H9 (cell line): ENCODE results near the gene MGP. TPM values are rescaled to one million over a fixed set of nuclear protein-coding genes. Genes with fewer than 3 reads are reported as not detected.

ENCODE experiments used
- DNase-seq: peaks from one replicate; pipeline ENCODE4 v3.0.0-alpha.2; 2017
- H2AFZ ChIP-seq: one replicate; pipeline ENCODE4 v1.6.1; 2013; ENCODE audit warnings: mild to moderate bottlenecking, low read length, control low read depth, moderate library complexity
- H2AK5ac ChIP-seq: 2 replicates; pipeline ENCODE4 v1.6.1; 2013; ENCODE audit warnings: low read length, control low read depth, mixed read lengths; ENCODE audit not compliant: insufficient read length
- H2BK120ac ChIP-seq: one replicate; pipeline ENCODE4 v1.6.1; 2013; ENCODE audit warnings: low read depth, mild to moderate bottlenecking, low read length, control low read depth, inconsistent platforms; ENCODE audit not compliant: poor library complexity, severe bottlenecking
- H2BK12ac ChIP-seq: 2 replicates; pipeline ENCODE4 v1.6.1; 2013; ENCODE audit warnings: low read length, control low read depth, mixed read lengths, low read depth; ENCODE audit not compliant: insufficient read length
- H2BK15ac ChIP-seq: 2 replicates; pipeline ENCODE4 v1.6.1; 2013; ENCODE audit warnings: low read depth, low read length, control low read depth
- H2BK20ac ChIP-seq: one replicate; pipeline ENCODE4 v1.6.1; 2013; ENCODE audit warnings: low read depth, mild to moderate bottlenecking, low read length, control low read depth, inconsistent platforms; ENCODE audit not compliant: poor library complexity, severe bottlenecking
- H2BK5ac ChIP-seq: 2 replicates; pipeline ENCODE4 v1.6.1; 2013; ENCODE audit warnings: low read length, control low read depth, mixed read lengths; ENCODE audit not compliant: insufficient read length
- H3K14ac ChIP-seq: 2 replicates; pipeline ENCODE4 v1.6.1; 2013; ENCODE audit warnings: low read length, control low read depth; ENCODE audit not compliant: insufficient read depth
- H3K18ac ChIP-seq: 2 replicates; pipeline ENCODE4 v1.6.1; 2013; ENCODE audit warnings: low read depth, mild to moderate bottlenecking, mixed read lengths, low read length, control low read depth; ENCODE audit not compliant: insufficient read length
- H3K23ac ChIP-seq: 2 replicates; pipeline ENCODE4 v1.6.1; 2013; ENCODE audit warnings: low read length, control low read depth, mixed read lengths, low read depth; ENCODE audit not compliant: insufficient read length
- H3K23me2 ChIP-seq: 2 replicates; pipeline ENCODE4 v1.6.1; 2013; ENCODE audit warnings: low read depth, mild to moderate bottlenecking, mixed read lengths, low read length, control low read depth; ENCODE audit not compliant: insufficient read length, poor library complexity, severe bottlenecking
- H3K27ac ChIP-seq: 2 replicates; pipeline ENCODE4 v1.5.1; 2013; ENCODE audit warnings: low read length, control low read depth, mixed read lengths, low read depth; ENCODE audit not compliant: insufficient read length
- H3K27me3 ChIP-seq: 2 replicates; pipeline ENCODE4 v1.6.1; 2013; ENCODE audit warnings: low read length, control low read depth, inconsistent platforms; ENCODE audit not compliant: insufficient read depth
- H3K4ac ChIP-seq: 2 replicates; pipeline ENCODE4 v1.6.1; 2013; ENCODE audit warnings: low read depth, mild to moderate bottlenecking, control low read depth, inconsistent platforms, low read length, moderate library complexity
- H3K4me1 ChIP-seq: 2 replicates; pipeline ENCODE4 v1.6.1; 2013; ENCODE audit warnings: low read length, control low read depth, inconsistent platforms; ENCODE audit not compliant: insufficient read depth
- H3K4me2 ChIP-seq: 2 replicates; pipeline ENCODE4 v1.6.1; 2013; ENCODE audit warnings: low read length, control low read depth, mixed read lengths; ENCODE audit not compliant: insufficient read length, insufficient read depth
- H3K56ac ChIP-seq: 2 replicates; pipeline ENCODE4 v1.6.1; 2013; ENCODE audit warnings: low read depth, mild to moderate bottlenecking, mixed read lengths, low read length, control low read depth; ENCODE audit not compliant: insufficient read length
- H3K79me1 ChIP-seq: 2 replicates; pipeline ENCODE4 v1.6.1; 2013; ENCODE audit warnings: low read depth, mild to moderate bottlenecking, moderate library complexity, low read length, control low read depth, inconsistent platforms; ENCODE audit not compliant: insufficient read depth, poor library complexity, severe bottlenecking
- H3K79me2 ChIP-seq: 2 replicates; pipeline ENCODE4 v1.6.1; 2013; ENCODE audit warnings: low read length, control low read depth, inconsistent platforms; ENCODE audit not compliant: insufficient read depth
- H3K9ac ChIP-seq: 2 replicates; pipeline ENCODE4 v1.6.1; 2013; ENCODE audit warnings: low read length, control low read depth, mixed read lengths; ENCODE audit not compliant: insufficient read length; ENCODE audit errors: extremely low read depth
- H3K9me3 ChIP-seq: one replicate; pipeline ENCODE4 v1.6.1; 2013; ENCODE audit warnings: low read depth, low read length, inconsistent platforms; ENCODE audit not compliant: control insufficient read depth
- H3T11ph ChIP-seq: one replicate; pipeline ENCODE4 v1.6.1; 2013; ENCODE audit warnings: mild to moderate bottlenecking, low read length, control low read depth, inconsistent platforms
- H4K20me1 ChIP-seq: one replicate; pipeline ENCODE4 v1.6.1; 2013; ENCODE audit not compliant: control insufficient read depth, insufficient read length, insufficient read depth
- H4K5ac ChIP-seq: 2 replicates; pipeline ENCODE4 v1.6.1; 2013; ENCODE audit warnings: low read depth, mild to moderate bottlenecking, mixed read lengths, low read length, control low read depth; ENCODE audit not compliant: insufficient read length
- H4K8ac ChIP-seq: replicated peaks from 2 replicates; pipeline ENCODE4 v1.6.1; 2013; ENCODE audit warnings: low read length, control low read depth, mixed read lengths, low read depth; ENCODE audit not compliant: insufficient read length
- H4K91ac ChIP-seq: 2 replicates; pipeline ENCODE4 v1.6.1; 2013; ENCODE audit warnings: low read depth, mild to moderate bottlenecking, moderate library complexity, mixed read lengths, low read length, control low read depth; ENCODE audit not compliant: insufficient read length
- H3K27ac Mint-ChIP-seq, 3 experiments: 2 replicates in 2 of 3; 3 replicates in 1 of 3; pipeline ENCODE4 v1.8.0; 2020 to 2021; ENCODE audit warnings: mixed read lengths in 3 of 3, mild to moderate bottlenecking in 1 of 3, moderate library complexity in 1 of 3
- H3K27me3 Mint-ChIP-seq: 2 replicates; pipeline ENCODE4 v1.8.0; 2021; ENCODE audit warnings: low read depth, mild to moderate bottlenecking, moderate library complexity, mixed read lengths
- H3K36me3 Mint-ChIP-seq, 3 experiments: 2 replicates in 2 of 3; 3 replicates in 1 of 3; pipeline ENCODE4 v1.8.0; 2020 to 2021; ENCODE audit warnings: low read depth in 3 of 3, mixed read lengths in 3 of 3; ENCODE audit not compliant: insufficient read depth in 1 of 3
- H3K4me1 Mint-ChIP-seq, 2 experiments: 2 replicates each; pipeline ENCODE4 v1.8.0; 2020; ENCODE audit warnings: mixed read lengths in 2 of 2
- H3K4me3 Mint-ChIP-seq, 2 experiments: 2 replicates in 1 of 2; 3 replicates in 1 of 2; pipeline ENCODE4 v1.8.0; 2020 to 2021; ENCODE audit warnings: mild to moderate bottlenecking in 2 of 2, mixed read lengths in 2 of 2, moderate library complexity in 1 of 2
- H3K9me3 Mint-ChIP-seq, 2 experiments: 2 replicates in 1 of 2; 3 replicates in 1 of 2; pipeline ENCODE4 v1.8.0; 2020; ENCODE audit warnings: mild to moderate bottlenecking in 2 of 2, mixed read lengths in 2 of 2, moderate library complexity in 1 of 2
- CTCF ChIP-seq: fragments of 200-600 bp; sonication (generic); conservative IDR thresholded peaks from 3 replicates; pipeline ENCODE4 v1.8.0; 2021; ENCODE audit warnings: antibody characterized with exemption, mild to moderate bottlenecking
- WGBS: extraction: QIAGEN DNeasy Blood & Tissue Kit; methylation state at CpG from one replicate; pipeline ENCODE4 v1.1.7; 2013; ENCODE audit warnings: missing lambda C conversion rate, low lambda C conversion rate, mixed read lengths; ENCODE audit not compliant: insufficient read length; ENCODE audit errors: extremely low coverage; 5-methylcytosine and 5-hydroxymethylcytosine counted together
- total RNA-seq: library from RNA; stranded (reverse); gene quantifications from 2 replicates; pipeline ENCODE4 v1.2.1, GENCODE V29; 2021

The MGP gene
- total RNA-seq, 1 experiment from 2014 or later, result not detected

GRCh38 chr12:14839262-14839661, 46.4 kb downstream of the MGP start:
- Histone ChIP-seq H2BK15ac (no peak overlapping the region), H3K18ac (no peak overlapping the region), H4K8ac (no peak overlapping the region), H3K79me2 (no peaks in the 10 kb centered on the region), H3K9me3 (no peaks in the 10 kb centered on the region), H3K4me1 (no peaks in the 10 kb centered on the region), H3K23ac (no peak overlapping the region), H3K4ac (no peak overlapping the region), H4K5ac (no peak overlapping the region), H2BK5ac (no peak overlapping the region), H2BK12ac (no peak overlapping the region), H3K23me2 (no peaks in the 10 kb centered on the region), H2AFZ (no peak overlapping the region), H3K27me3 (no peaks in the 10 kb centered on the region), H4K20me1 (no peaks in the 10 kb centered on the region), H2AK5ac (no peak overlapping the region), H3K79me1 (no peaks in the 10 kb centered on the region), H3K14ac (no peak overlapping the region), H3K56ac (no peak overlapping the region), H3K9ac (no peak overlapping the region), H4K91ac (no peak overlapping the region), H2BK120ac (no peak overlapping the region), H3K27ac (no peak overlapping the region), H3K4me2 (no peak overlapping the region), H3T11ph (no peak overlapping the region), H2BK20ac (no peak overlapping the region)
- Mint-ChIP-seq H3K4me1 (peaks cover 4 to 8% of the 10 kb centered on the region in 2 experiments; a peak in 3 of 4 replicates), H3K27ac (no peak overlapping the region; a peak in 2 of 7 replicates), H3K36me3 (peaks cover 0 to 10% (median 0%) of the 10 kb centered on the region in 3 experiments; a peak in 2 of 7 replicates), H3K27me3 (no peaks in the 10 kb centered on the region), H3K4me3 (no peak overlapping the region), H3K9me3 (peaks cover 7 to 9% of the 10 kb centered on the region in 2 experiments)
- no peak for DNase-seq
- no peak for TF ChIP-seq CTCF
- no CpG with 5 or more reads among the region's 1 CpG for WGBS
